ENCODE results near the gene PRKAR1B.

PRKAR1B gene

GRCh38 chr7:516606-517456, 210.2 kb downstream of the PRKAR1B start:
- DNase-seq: no peak

GRCh38 chr7:516216-516605, 210.9 kb downstream of the PRKAR1B start:
- no peak for DNase-seq

GRCh38 chr7:515628-516027, 211.5 kb downstream of the PRKAR1B start:
- DNase-seq: no peak

- no peak for DNase-seq
These were observed 212.2 kb downstream of the PRKAR1B start for GRCh38 chr7:514651-515598.

GRCh38 chr7:514242-514641, 212.8 kb downstream of the PRKAR1B start:
- DNase-seq: no peak

- no peak for DNase-seq
These were observed 213.4 kb downstream of the PRKAR1B start for GRCh38 chr7:513521-514166.

- no peak for DNase-seq
These were observed 214.4 kb downstream of the PRKAR1B start for GRCh38 chr7:512541-513311.

GRCh38 chr7:512146-512510, 215.0 kb downstream of the PRKAR1B start:
- DNase-seq: no peak

- DNase-seq: no peak
These were observed 215.5 kb downstream of the PRKAR1B start for GRCh38 chr7:511476-512145.

GRCh38 chr7:510782-511281, 216.2 kb downstream of the PRKAR1B start:
- DNase-seq: no peak

- DNase-seq: no peak
These were observed 217.0 kb downstream of the PRKAR1B start for GRCh38 chr7:510131-510481.

- no peak for DNase-seq
These were observed 217.5 kb downstream of the PRKAR1B start for GRCh38 chr7:509426-510130.

GRCh38 chr7:508461-509170, 218.5 kb downstream of the PRKAR1B start:
- no peak for DNase-seq

GRCh38 chr7:507623-508300, 219.3 kb downstream of the PRKAR1B start:
- DNase-seq: no peak

- no peak for DNase-seq
These were observed 220.0 kb downstream of the PRKAR1B start for GRCh38 chr7:506921-507622.

GRCh38 chr7:506391-506831, 220.7 kb downstream of the PRKAR1B start:
- DNase-seq: no peak

- DNase-seq: no peak
These were observed 221.9 kb downstream of the PRKAR1B start for GRCh38 chr7:505171-505570.

GRCh38 chr7:504221-505111, 222.6 kb downstream of the PRKAR1B start:
- no peak for DNase-seq
